ENCODE data around the gene CROCC2. TPM values are rescaled to one million over a fixed set of nuclear protein-coding genes. Genes with fewer than 3 reads are reported as not detected.

The CROCC2 gene
- total and polyA plus RNA-seq, 10 of the 15 experiments (the other 5 are each of a cell fraction or from before 2014, with no cell fraction given), result not detected

- TF ChIP-seq FOXK2 (IDR thresholded peaks at IDR 0.05), result no peak
- TF ChIP-seq YY1 (IDR thresholded peaks at IDR 0.05; ENCODE audit: low read depth, low read length), result no peak
- TF ChIP-seq LARP7 (IDR thresholded peaks at IDR 0.05), result no peak
- TF ChIP-seq, protein P1, sequence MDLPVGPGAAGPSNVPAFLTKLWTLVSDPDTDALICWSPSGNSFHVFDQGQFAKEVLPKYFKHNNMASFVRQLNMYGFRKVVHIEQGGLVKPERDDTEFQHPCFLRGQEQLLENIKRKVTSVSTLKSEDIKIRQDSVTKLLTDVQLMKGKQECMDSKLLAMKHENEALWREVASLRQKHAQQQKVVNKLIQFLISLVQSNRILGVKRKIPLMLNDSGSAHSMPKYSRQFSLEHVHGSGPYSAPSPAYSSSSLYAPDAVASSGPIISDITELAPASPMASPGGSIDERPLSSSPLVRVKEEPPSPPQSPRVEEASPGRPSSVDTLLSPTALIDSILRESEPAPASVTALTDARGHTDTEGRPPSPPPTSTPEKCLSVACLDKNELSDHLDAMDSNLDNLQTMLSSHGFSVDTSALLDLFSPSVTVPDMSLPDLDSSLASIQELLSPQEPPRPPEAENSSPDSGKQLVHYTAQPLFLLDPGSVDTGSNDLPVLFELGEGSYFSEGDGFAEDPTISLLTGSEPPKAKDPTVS (IDR thresholded peaks at IDR 0.05; ENCODE audit: low read depth, low read length), result no peak
- no peak for TF ChIP-seq CREM (IDR thresholded peaks at IDR 0.05; ENCODE audit: low read depth)
- TF ChIP-seq NFIC (IDR thresholded peaks at IDR 0.05; ENCODE audit: low read depth, low read length), result no peak
- no peak for TF ChIP-seq ZNF384 (IDR thresholded peaks at IDR 0.05; ENCODE audit: borderline replicate concordance, low read depth, low read length)
- TF ChIP-seq, protein P2, sequence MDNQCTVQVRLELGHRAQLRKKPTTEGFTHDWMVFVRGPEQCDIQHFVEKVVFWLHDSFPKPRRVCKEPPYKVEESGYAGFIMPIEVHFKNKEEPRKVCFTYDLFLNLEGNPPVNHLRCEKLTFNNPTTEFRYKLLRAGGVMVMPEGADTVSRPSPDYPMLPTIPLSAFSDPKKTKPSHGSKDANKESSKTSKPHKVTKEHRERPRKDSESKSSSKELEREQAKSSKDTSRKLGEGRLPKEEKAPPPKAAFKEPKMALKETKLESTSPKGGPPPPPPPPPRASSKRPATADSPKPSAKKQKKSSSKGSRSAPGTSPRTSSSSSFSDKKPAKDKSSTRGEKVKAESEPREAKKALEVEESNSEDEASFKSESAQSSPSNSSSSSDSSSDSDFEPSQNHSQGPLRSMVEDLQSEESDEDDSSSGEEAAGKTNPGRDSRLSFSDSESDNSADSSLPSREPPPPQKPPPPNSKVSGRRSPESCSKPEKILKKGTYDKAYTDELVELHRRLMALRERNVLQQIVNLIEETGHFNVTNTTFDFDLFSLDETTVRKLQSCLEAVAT (IDR thresholded peaks at IDR 0.05), result no peak
- TF ChIP-seq ZNF217 (IDR thresholded peaks at IDR 0.05), result no peak
- TF ChIP-seq ZBTB33 (IDR thresholded peaks at IDR 0.05), result no peak
- no peak for TF ChIP-seq KDM1A (IDR thresholded peaks at IDR 0.05; ENCODE audit: borderline replicate concordance)
- no peak for TF ChIP-seq RELB (IDR thresholded peaks at IDR 0.05; ENCODE audit: low read depth)
- TF ChIP-seq TBL1XR1 (IDR thresholded peaks at IDR 0.05; ENCODE audit: low read depth, low read length), result no peak
- TF ChIP-seq ZSCAN29 (IDR thresholded peaks at IDR 0.05), result no peak
- no peak for TF ChIP-seq KLF5 (IDR thresholded peaks at IDR 0.05; ENCODE audit: partially characterized antibody)
- no peak for TF ChIP-seq HDAC2 (IDR thresholded peaks at IDR 0.05)
- TF ChIP-seq BCL3 (IDR thresholded peaks at IDR 0.05; ENCODE audit: borderline replicate concordance, insufficient read depth, low read depth, low read length, poor library complexity, severe bottlenecking), result no peak
- TF ChIP-seq SRF (IDR thresholded peaks at IDR 0.05; ENCODE audit: low read depth in 2 of 2, low read length in 2 of 2), result no peak
- TF ChIP-seq GABPA (IDR thresholded peaks at IDR 0.05; ENCODE audit: low read depth), result no peak
- H2AFZ ChIP-seq (ENCODE audit: control insufficient read depth, low read depth, low read length), result no peak overlapping the region
- in situ Hi-C loops (cut with MboI) (loop anchor here (10.0 kb wide), 1 partner anchor 796 kb away; no protein-coding TSS in a partner anchor), intact Hi-C loops (cut with micrococcal nuclease; ENCODE audit: unreplicated experiment) (loop anchor here (10.0 kb wide), 1 partner anchor 356 kb away; no protein-coding TSS in a partner anchor)
- DNase-seq (ENCODE audit: low read depth, low spot score), result no peak
- CTCF ChIA-PET, result no interaction called here
- no peaks in the 10 kb centered on the region for H3K36me3 ChIP-seq (ENCODE audit: control insufficient read depth in 2 of 2, insufficient read depth in 2 of 2, low read length in 1 of 2)
- ATAC-seq, result no peak
- H3K79me2 ChIP-seq (ENCODE audit: control insufficient read depth, insufficient read depth, low read length), result no peaks in the 10 kb centered on the region
- H3K4me1 ChIP-seq (ENCODE audit: control insufficient read depth, insufficient read depth, low read length), result no peaks in the 10 kb centered on the region
- RAD21 ChIA-PET (ENCODE audit: unreplicated experiment), result no interaction called here
- H3K4me3 ChIP-seq, result no peak overlapping the region
- H3K9me3 ChIP-seq (replicated peaks; ENCODE audit: control insufficient read depth, insufficient read depth, low read length), result peaks cover 1% of the 10 kb centered on the region; the same call in 1 of the 3 replicates
- POLR2A ChIA-PET, result no interaction called here
- SMC1A ChIA-PET (ENCODE audit: uncharacterized antibody, unreplicated experiment), result no interaction called here
- no TSS peak for BruUV-seq (replicated peaks)
- no peak overlapping the region for H3K4me2 ChIP-seq (ENCODE audit: control insufficient read depth, insufficient read depth)
- no peak overlapping the region for H3K9ac ChIP-seq (ENCODE audit: control insufficient read depth, insufficient read depth, low read length)
- H4K20me1 ChIP-seq (ENCODE audit: control insufficient read depth, insufficient read depth), result no peaks in the 10 kb centered on the region
- no peak overlapping the region for H3K27ac ChIP-seq (ENCODE audit: control insufficient read depth, insufficient read depth)
- peaks cover 1 to 6% of the 10 kb centered on the region in 2 experiments; a peak in 2 of 4 replicates for H3K27me3 ChIP-seq (replicated peaks in 1 of 2; ENCODE audit: control insufficient read depth in 2 of 2, insufficient read depth in 2 of 2, low read length in 1 of 2)
- no peak for FAIRE-seq
- WGBS (ENCODE audit: insufficient coverage, insufficient replicate concordance, low lambda C conversion rate, missing lambda C conversion rate), result 19% methylated on average over 12 of the region's 13 CpGs
These were observed 47.8 kb upstream of the CROCC2 start for GRCh38 chr2:240858321-240858720.

Measured in GM12878 (cell line).